ENCODE data around the gene CDK6. TPM values are rescaled to one million over a fixed set of nuclear protein-coding genes. Genes with fewer than 3 reads are reported as not detected.
A peak's percentile ranks its signal among the peaks of the same experiment; 100 is the strongest.

CDK6 gene
- total and polyA plus RNA-seq, 9 of the 15 experiments (the other 6 are each of a cell fraction or from before 2014, with no cell fraction given): 7.6 to 109 (median 44.4) TPM

DNA sequence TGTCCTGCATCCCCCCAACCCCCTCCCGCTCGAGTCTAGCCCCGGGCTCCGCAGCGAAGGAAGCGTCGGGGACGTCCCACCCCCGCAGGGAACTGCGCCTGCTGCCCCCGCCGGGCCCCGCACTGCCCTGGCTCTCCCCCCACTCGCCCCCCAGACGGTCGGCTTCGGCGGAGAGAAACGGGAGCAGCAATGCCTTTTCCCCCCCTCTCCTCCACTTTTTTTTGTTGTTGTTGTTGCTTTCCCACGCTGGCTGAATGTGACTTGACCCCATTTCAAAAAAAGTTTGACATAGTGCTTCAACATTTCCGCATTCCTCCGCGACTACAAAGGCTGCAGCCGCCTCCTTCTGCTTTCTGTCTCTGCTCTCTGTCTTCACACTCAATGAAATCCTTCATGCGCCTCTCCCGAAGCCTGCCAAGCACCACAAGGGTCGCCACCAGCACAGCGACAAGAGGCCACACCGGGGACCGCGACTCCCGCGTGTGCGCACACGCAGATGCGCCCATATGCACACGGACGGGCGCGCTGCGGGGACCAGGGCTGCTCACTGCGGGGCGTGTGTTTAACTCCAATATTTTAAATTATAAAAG lies 1.0 kb downstream of the CDK6 start (continued):
- TF ChIP-seq TCF7 (IDR thresholded peaks at IDR 0.05; ENCODE audit: borderline replicate concordance): peak; percentile 67; the same call in 1 of the 2 replicates

DNA sequence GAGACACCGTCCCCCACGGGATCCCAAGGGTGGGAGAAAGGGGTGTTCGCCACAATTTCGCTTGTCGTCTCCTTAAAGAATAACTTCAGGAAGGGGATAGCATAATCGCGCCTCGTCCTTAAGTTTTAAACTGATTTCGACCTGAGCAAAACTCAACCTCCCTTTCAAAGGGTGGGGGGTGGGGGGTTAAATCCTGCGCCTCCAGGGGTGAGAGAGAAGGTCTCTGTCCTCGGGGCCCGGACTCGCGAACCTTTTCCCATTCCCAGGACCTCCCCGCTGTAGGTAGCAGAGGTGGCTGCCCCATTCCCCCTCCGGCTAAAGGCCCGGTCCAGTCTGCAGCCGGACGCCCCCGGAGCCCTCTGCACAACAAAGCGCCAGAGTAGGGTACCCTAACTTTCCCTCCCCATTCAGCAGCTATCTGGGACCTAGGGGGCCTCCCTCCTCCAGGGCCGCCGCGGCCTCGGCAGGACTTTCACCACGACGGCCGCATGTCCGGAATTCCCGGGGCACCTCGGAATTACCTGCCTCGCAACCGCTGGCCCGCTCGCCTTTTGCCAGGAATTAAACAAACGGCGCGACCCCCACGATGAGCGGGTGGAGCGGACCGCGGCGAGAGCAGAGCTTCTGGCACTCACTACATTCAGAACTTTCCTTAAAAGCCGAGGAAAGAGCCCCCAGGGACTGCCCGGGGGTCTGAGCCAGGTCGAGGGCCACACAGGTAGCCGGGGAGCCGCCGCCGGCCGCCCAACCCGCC lies 1.7 kb downstream of the CDK6 start:
- Histone ChIP-seq H3K4me3 (peak overlapping the region; percentile 56), H3K9me1 (ENCODE audit: control insufficient read depth, insufficient read depth, low read length) (no peaks in the 10 kb centered on the region), H3K36me3 (ENCODE audit: control insufficient read depth, insufficient read depth, low read length) (peaks cover 44% of the 10 kb centered on the region), H3K4me2 (ENCODE audit: insufficient read depth, low read length) (peak overlapping the region; percentile 96), H2AFZ (ENCODE audit: low read depth, low read length) (peak overlapping the region; percentile 16; the same call in 1 of the 2 replicates), H3K27me3 (ENCODE audit: control insufficient read depth in 2 of 2, insufficient read depth in 2 of 2, low read length in 2 of 2) (no peaks in the 10 kb centered on the region), H3K27ac (ENCODE audit: extremely low read depth, low read depth, low read length) (peak overlapping the region; percentile 90), H3K79me2 (ENCODE audit: control insufficient read depth, insufficient read depth, low read length) (peaks cover 77% of the 10 kb centered on the region), H3K4me1 (replicated peaks in 1 of 2; ENCODE audit: control insufficient read depth in 2 of 2, insufficient read depth in 2 of 2, low read length in 2 of 2) (peaks cover 0 to 31% of the 10 kb centered on the region in 2 experiments; a peak in 3 of 5 replicates), H3K9me3 (replicated peaks; ENCODE audit: control insufficient read depth, insufficient read depth, low read depth, low read length) (peaks cover 4% of the 10 kb centered on the region; the same call in 1 of the 2 replicates), H3K9ac (ENCODE audit: insufficient read depth in 1 of 2, low read depth in 2 of 2, low read length in 2 of 2) (peak overlapping the region; percentile 93 to 97), H4K20me1 (replicated peaks; ENCODE audit: control insufficient read depth, insufficient read depth, low read length) (0 out of 2 replicates have a peak, but pooled peaks cover 2% of the 10 kb centered on the region)
- no TSS peak for BruUV-seq (replicated peaks)
- WGBS (ENCODE audit: insufficient coverage, low coverage, missing lambda C conversion rate): 23% methylated on average over 41 of the region's 53 CpGs
- intact Hi-C loops (cut with micrococcal nuclease): loop anchor here (1.0 to 5.0 kb wide), 3 partner anchors 173 to 307 kb away; partner anchors contain the start of genes PEX1 and RBM48
- ATAC-seq (no peak), FAIRE-seq (no peak), DNase-seq (ENCODE audit: extremely low read depth in 1 of 4, low spot score in 3 of 4) (peak; percentile 27 to 42 (median 34))
- in situ Hi-C loops (cut with MboI): no loop called here
- ChIA-PET CTCF (ENCODE audit: low intra/inter-chr PET ratio) (no interaction called here), POLR2A (interaction anchor here (0.5 kb wide), 1 partner anchor 263 kb away, joined by 3 read pairs; no protein-coding TSS in a partner anchor)
- TF ChIP-seq ZKSCAN3 (CRISPR knock-in tag; IDR thresholded peaks at IDR 0.05) (no peak), CHCHD3 (CRISPR knock-in tag; IDR thresholded peaks at IDR 0.05) (no peak), ZNF589 (CRISPR knock-in tag; IDR thresholded peaks at IDR 0.05; ENCODE audit: low read depth) (no peak), ZNF354B (CRISPR knock-in tag; IDR thresholded peaks at IDR 0.05) (no peak), MAZ (CRISPR knock-in tag; conservative IDR thresholded peaks at IDR 0.05 in 1 of 2, IDR thresholded peaks at IDR 0.05 in 1 of 2) (peak in 1 of 2 experiments; percentile 15; a peak in 1 of 4 replicates), ZNF232 (CRISPR knock-in tag; IDR thresholded peaks at IDR 0.05) (0 out of 2 replicates have a peak, but pooled peaks have one; percentile 33), ZNF263 (CRISPR knock-in tag; IDR thresholded peaks at IDR 0.05; ENCODE audit: borderline replicate concordance) (no peak), ZEB2 (IDR thresholded peaks at IDR 0.05) (no peak), CCNT2 (IDR thresholded peaks at IDR 0.05; ENCODE audit: borderline replicate concordance, extremely low read depth, insufficient read length, low read depth, low read length) (peak; percentile 33), PTTG1 (tag; IDR thresholded peaks at IDR 0.05; ENCODE audit: low read depth) (no peak)
- TF ChIP-seq, protein P1, sequence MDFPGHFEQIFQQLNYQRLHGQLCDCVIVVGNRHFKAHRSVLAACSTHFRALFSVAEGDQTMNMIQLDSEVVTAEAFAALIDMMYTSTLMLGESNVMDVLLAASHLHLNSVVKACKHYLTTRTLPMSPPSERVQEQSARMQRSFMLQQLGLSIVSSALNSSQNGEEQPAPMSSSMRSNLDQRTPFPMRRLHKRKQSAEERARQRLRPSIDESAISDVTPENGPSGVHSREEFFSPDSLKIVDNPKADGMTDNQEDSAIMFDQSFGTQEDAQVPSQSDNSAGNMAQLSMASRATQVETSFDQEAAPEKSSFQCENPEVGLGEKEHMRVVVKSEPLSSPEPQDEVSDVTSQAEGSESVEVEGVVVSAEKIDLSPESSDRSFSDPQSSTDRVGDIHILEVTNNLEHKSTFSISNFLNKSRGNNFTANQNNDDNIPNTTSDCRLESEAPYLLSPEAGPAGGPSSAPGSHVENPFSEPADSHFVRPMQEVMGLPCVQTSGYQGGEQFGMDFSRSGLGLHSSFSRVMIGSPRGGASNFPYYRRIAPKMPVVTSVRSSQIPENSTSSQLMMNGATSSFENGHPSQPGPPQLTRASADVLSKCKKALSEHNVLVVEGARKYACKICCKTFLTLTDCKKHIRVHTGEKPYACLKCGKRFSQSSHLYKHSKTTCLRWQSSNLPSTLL (IDR thresholded peaks at IDR 0.05): peak; percentile 79
- TF ChIP-seq, protein P2, sequence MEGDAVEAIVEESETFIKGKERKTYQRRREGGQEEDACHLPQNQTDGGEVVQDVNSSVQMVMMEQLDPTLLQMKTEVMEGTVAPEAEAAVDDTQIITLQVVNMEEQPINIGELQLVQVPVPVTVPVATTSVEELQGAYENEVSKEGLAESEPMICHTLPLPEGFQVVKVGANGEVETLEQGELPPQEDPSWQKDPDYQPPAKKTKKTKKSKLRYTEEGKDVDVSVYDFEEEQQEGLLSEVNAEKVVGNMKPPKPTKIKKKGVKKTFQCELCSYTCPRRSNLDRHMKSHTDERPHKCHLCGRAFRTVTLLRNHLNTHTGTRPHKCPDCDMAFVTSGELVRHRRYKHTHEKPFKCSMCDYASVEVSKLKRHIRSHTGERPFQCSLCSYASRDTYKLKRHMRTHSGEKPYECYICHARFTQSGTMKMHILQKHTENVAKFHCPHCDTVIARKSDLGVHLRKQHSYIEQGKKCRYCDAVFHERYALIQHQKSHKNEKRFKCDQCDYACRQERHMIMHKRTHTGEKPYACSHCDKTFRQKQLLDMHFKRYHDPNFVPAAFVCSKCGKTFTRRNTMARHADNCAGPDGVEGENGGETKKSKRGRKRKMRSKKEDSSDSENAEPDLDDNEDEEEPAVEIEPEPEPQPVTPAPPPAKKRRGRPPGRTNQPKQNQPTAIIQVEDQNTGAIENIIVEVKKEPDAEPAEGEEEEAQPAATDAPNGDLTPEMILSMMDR (IDR thresholded peaks at IDR 0.05 in 2 of 3, conservative IDR thresholded peaks at IDR 0.05 in 1 of 3; ENCODE audit: insufficient read depth in 2 of 3, low read depth in 1 of 3, low read length in 3 of 3): no peak
- TF ChIP-seq, protein P3, sequence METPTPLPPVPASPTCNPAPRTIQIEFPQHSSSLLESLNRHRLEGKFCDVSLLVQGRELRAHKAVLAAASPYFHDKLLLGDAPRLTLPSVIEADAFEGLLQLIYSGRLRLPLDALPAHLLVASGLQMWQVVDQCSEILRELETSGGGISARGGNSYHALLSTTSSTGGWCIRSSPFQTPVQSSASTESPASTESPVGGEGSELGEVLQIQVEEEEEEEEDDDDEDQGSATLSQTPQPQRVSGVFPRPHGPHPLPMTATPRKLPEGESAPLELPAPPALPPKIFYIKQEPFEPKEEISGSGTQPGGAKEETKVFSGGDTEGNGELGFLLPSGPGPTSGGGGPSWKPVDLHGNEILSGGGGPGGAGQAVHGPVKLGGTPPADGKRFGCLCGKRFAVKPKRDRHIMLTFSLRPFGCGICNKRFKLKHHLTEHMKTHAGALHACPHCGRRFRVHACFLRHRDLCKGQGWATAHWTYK (CRISPR knock-in tag; IDR thresholded peaks at IDR 0.05): no peak

Measured in K562 (cell line).